Effector memory CD8-positive, alpha-beta T cell (primary cell): ENCODE results near the gene SMYD3.
A peak's percentile ranks its signal among the peaks of the same experiment; 100 is the strongest.

Experiments
- ATAC-seq: fragments of 150-1000 bp; cut with Tn5 transposase; replicated peaks from 2 replicates; pipeline ENCODE4 v1.10.0; 2021; ENCODE audit warnings: mild to moderate bottlenecking, moderate library complexity
- DNase-seq, 3 experiments: peaks; one replicate each; pipeline ENCODE4 v3.0.0; 2021
- H3K27ac Mint-ChIP-seq, 2 donors: one replicate each; pipeline ENCODE4 v1.8.0; 2022; ENCODE audit warnings: mild to moderate bottlenecking in 2 of 2, mixed read lengths in 2 of 2, moderate library complexity in 2 of 2
- H3K27me3 Mint-ChIP-seq, 2 donors: one replicate each; pipeline ENCODE4 v1.8.0; 2022; ENCODE audit warnings: mixed read lengths in 2 of 2
- H3K36me3 Mint-ChIP-seq: one replicate; pipeline ENCODE4 v1.8.0; 2022; ENCODE audit warnings: mild to moderate bottlenecking, moderate library complexity, mixed read lengths; ENCODE audit not compliant: insufficient read depth
- H3K4me1 Mint-ChIP-seq, 2 donors: one replicate each; pipeline ENCODE4 v1.8.0; 2022; ENCODE audit warnings: low read depth in 2 of 2, mixed read lengths in 2 of 2
- H3K4me3 Mint-ChIP-seq, 2 donors: one replicate each; pipeline ENCODE4 v1.8.0; 2022; ENCODE audit warnings: mild to moderate bottlenecking in 2 of 2, mixed read lengths in 2 of 2, moderate library complexity in 2 of 2
- H3K9me3 Mint-ChIP-seq, 2 donors: one replicate each; pipeline ENCODE4 v1.8.0; 2022; ENCODE audit warnings: mixed read lengths in 2 of 2

Gene SMYD3

GRCh38 chr1:246511203-246511602, 4.1 kb upstream of the SMYD3 start:
- no peaks in the 10 kb centered on the region for H3K27me3 Mint-ChIP-seq
- no peak for ATAC-seq
- peaks cover 10% of the 10 kb centered on the region in 2 donors for H3K4me1 Mint-ChIP-seq
- H3K4me3 Mint-ChIP-seq = no peak overlapping the region
- DNase-seq = no peak
- H3K36me3 Mint-ChIP-seq = peaks cover 4% of the 10 kb centered on the region
- no peaks in the 10 kb centered on the region for H3K9me3 Mint-ChIP-seq
- no peak overlapping the region for H3K27ac Mint-ChIP-seq

- no peaks in the 10 kb centered on the region for H3K27me3 Mint-ChIP-seq
- H3K4me1 Mint-ChIP-seq = peaks cover 17 to 18% of the 10 kb centered on the region in 2 donors
- H3K27ac Mint-ChIP-seq = no peak overlapping the region
- H3K9me3 Mint-ChIP-seq = no peaks in the 10 kb centered on the region
- ATAC-seq = no peak
- peaks cover 4% of the 10 kb centered on the region for H3K36me3 Mint-ChIP-seq
- no peak overlapping the region for H3K4me3 Mint-ChIP-seq
- no peak for DNase-seq
Measured at GRCh38 chr1:246510147-246511030, 3.3 kb upstream of the SMYD3 start.

GRCh38 chr1:246508897-246509688, 2.0 kb upstream of the SMYD3 start:
- H3K36me3 Mint-ChIP-seq = peaks cover 4% of the 10 kb centered on the region
- no peak for DNase-seq
- ATAC-seq = no peak
- no peaks in the 10 kb centered on the region for H3K27me3 Mint-ChIP-seq
- no peaks in the 10 kb centered on the region for H3K9me3 Mint-ChIP-seq
- H3K27ac Mint-ChIP-seq = no peak overlapping the region
- H3K4me1 Mint-ChIP-seq = peaks cover 17 to 18% of the 10 kb centered on the region in 2 donors
- peak overlapping the region; percentile 85 to 87 for H3K4me3 Mint-ChIP-seq

GRCh38 chr1:246506367-246506673, 759 bp downstream of the SMYD3 start:
- H3K27me3 Mint-ChIP-seq = no peaks in the 10 kb centered on the region
- peaks cover 25 to 27% of the 10 kb centered on the region in 2 donors for H3K4me1 Mint-ChIP-seq
- H3K27ac Mint-ChIP-seq = peak overlapping the region; percentile 89 to 92
- peak overlapping the region; percentile 85 to 87 for H3K4me3 Mint-ChIP-seq
- ATAC-seq (peak; percentile 12), DNase-seq (no peak)
- no peaks in the 10 kb centered on the region for H3K9me3 Mint-ChIP-seq
- peaks cover 9% of the 10 kb centered on the region for H3K36me3 Mint-ChIP-seq

- DNase-seq (no peak), ATAC-seq (no peak)
- Mint-ChIP-seq H3K9me3 (no peaks in the 10 kb centered on the region), H3K36me3 (peaks cover 8% of the 10 kb centered on the region), H3K27ac (peak overlapping the region in 1 of 2 donors; percentile 27), H3K27me3 (no peaks in the 10 kb centered on the region), H3K4me1 (peaks cover 25 to 29% of the 10 kb centered on the region in 2 donors), H3K4me3 (no peak overlapping the region)
Measured at GRCh38 chr1:246503341-246503740, 3.7 kb downstream of the SMYD3 start.

- DNase-seq (peak; percentile 37 to 43 (median 38)), ATAC-seq (peak; percentile 76)
- no peaks in the 10 kb centered on the region for H3K9me3 Mint-ChIP-seq
- H3K27me3 Mint-ChIP-seq = no peaks in the 10 kb centered on the region
- H3K4me1 Mint-ChIP-seq = peaks cover 5 to 9% of the 10 kb centered on the region in 2 donors
- H3K27ac Mint-ChIP-seq = peak overlapping the region; percentile 57 to 58
- H3K4me3 Mint-ChIP-seq = no peak overlapping the region
- peaks cover 3% of the 10 kb centered on the region for H3K36me3 Mint-ChIP-seq
Measured at GRCh38 chr1:246497331-246497915, 9.7 kb downstream of the SMYD3 start.

- no peaks in the 10 kb centered on the region for H3K27me3 Mint-ChIP-seq
- DNase-seq (no peak), ATAC-seq (no peak)
- H3K4me1 Mint-ChIP-seq = peaks cover 5 to 12% of the 10 kb centered on the region in 2 donors
- H3K27ac Mint-ChIP-seq = peak overlapping the region in 1 of 2 donors; percentile 27
- H3K36me3 Mint-ChIP-seq = peaks cover 3% of the 10 kb centered on the region
- no peak overlapping the region for H3K4me3 Mint-ChIP-seq
- no peaks in the 10 kb centered on the region for H3K9me3 Mint-ChIP-seq
Measured at GRCh38 chr1:246492611-246493245, 14.4 kb downstream of the SMYD3 start.

- H3K9me3 Mint-ChIP-seq = no peaks in the 10 kb centered on the region
- H3K27ac Mint-ChIP-seq = no peak overlapping the region
- H3K27me3 Mint-ChIP-seq = no peaks in the 10 kb centered on the region
- no peak overlapping the region for H3K4me3 Mint-ChIP-seq
- no peak for ATAC-seq
- peaks cover 3% of the 10 kb centered on the region for H3K36me3 Mint-ChIP-seq
- H3K4me1 Mint-ChIP-seq = peaks cover 5 to 12% of the 10 kb centered on the region in 2 donors
- DNase-seq = no peak
Measured at GRCh38 chr1:246491551-246492053, 15.5 kb downstream of the SMYD3 start.

- H3K4me3 Mint-ChIP-seq = no peak overlapping the region
- peaks cover 9 to 18% of the 10 kb centered on the region in 2 donors for H3K4me1 Mint-ChIP-seq
- H3K36me3 Mint-ChIP-seq = no peaks in the 10 kb centered on the region
- no peaks in the 10 kb centered on the region for H3K9me3 Mint-ChIP-seq
- DNase-seq (no peak), ATAC-seq (no peak)
- peak overlapping the region in 1 of 2 donors; percentile 16 for H3K27ac Mint-ChIP-seq
- no peaks in the 10 kb centered on the region for H3K27me3 Mint-ChIP-seq
Measured at GRCh38 chr1:246488674-246489073, 18.4 kb downstream of the SMYD3 start.

- Mint-ChIP-seq H3K9me3 (no peaks in the 10 kb centered on the region), H3K36me3 (no peaks in the 10 kb centered on the region), H3K4me3 (peak overlapping the region; percentile 9 to 44), H3K4me1 (peaks cover 15 to 19% of the 10 kb centered on the region in 2 donors), H3K27me3 (no peaks in the 10 kb centered on the region), H3K27ac (peak overlapping the region; percentile 3 to 50)
- no peak for ATAC-seq
- no peak for DNase-seq
Measured at GRCh38 chr1:246483569-246483933, 23.5 kb downstream of the SMYD3 start.

- peak overlapping the region; percentile 3 to 50 for H3K27ac Mint-ChIP-seq
- ATAC-seq (no peak), DNase-seq (no peak)
- peaks cover 15 to 19% of the 10 kb centered on the region in 2 donors for H3K4me1 Mint-ChIP-seq
- no peaks in the 10 kb centered on the region for H3K9me3 Mint-ChIP-seq
- H3K36me3 Mint-ChIP-seq = no peaks in the 10 kb centered on the region
- no peaks in the 10 kb centered on the region for H3K27me3 Mint-ChIP-seq
- peak overlapping the region; percentile 9 to 44 for H3K4me3 Mint-ChIP-seq
Measured at GRCh38 chr1:246482805-246483568, 24.1 kb downstream of the SMYD3 start.

GRCh38 chr1:246479061-246479460, 28.0 kb downstream of the SMYD3 start:
- no peaks in the 10 kb centered on the region for H3K36me3 Mint-ChIP-seq
- no peaks in the 10 kb centered on the region for H3K27me3 Mint-ChIP-seq
- H3K27ac Mint-ChIP-seq = no peak overlapping the region
- ATAC-seq (no peak), DNase-seq (no peak)
- no peaks in the 10 kb centered on the region for H3K9me3 Mint-ChIP-seq
- no peak overlapping the region for H3K4me3 Mint-ChIP-seq
- H3K4me1 Mint-ChIP-seq = peaks cover 12 to 14% of the 10 kb centered on the region in 2 donors
